ENCODE results near the gene ADGRV1. TPM values are rescaled to one million over a fixed set of nuclear protein-coding genes. Genes with fewer than 3 reads are reported as not detected.

ADGRV1 gene
- total RNA-seq, 1 donor = 0.43 TPM

- peak; percentile 37 for DNase-seq (ENCODE audit: low read depth)
- no peak for TF ChIP-seq CTCF (IDR thresholded peaks at IDR 0.05; ENCODE audit: insufficient read depth, low read depth, low read length)
- no peak overlapping the region for H3K4me3 ChIP-seq (ENCODE audit: low read depth, low read length)
These were observed 552.1 kb downstream of the ADGRV1 start for GRCh38 chr5:91110686-91111085.

- no peak for TF ChIP-seq CTCF (IDR thresholded peaks at IDR 0.05; ENCODE audit: insufficient read depth, low read depth, low read length)
- H3K4me3 ChIP-seq (ENCODE audit: low read depth, low read length) = no peak overlapping the region
- DNase-seq (ENCODE audit: low read depth) = no peak
These were observed 553.1 kb downstream of the ADGRV1 start for GRCh38 chr5:91111473-91112238.

GRCh38 chr5:91114658-91115057 lies 556.1 kb downstream of the ADGRV1 start:
- H3K4me3 ChIP-seq (ENCODE audit: low read depth, low read length) = no peak overlapping the region
- DNase-seq (ENCODE audit: low read depth) = peak; percentile 43
- TF ChIP-seq CTCF (IDR thresholded peaks at IDR 0.05; ENCODE audit: insufficient read depth, low read depth, low read length) = no peak

GRCh38 chr5:91118354-91118753 lies 559.8 kb downstream of the ADGRV1 start:
- no peak for DNase-seq (ENCODE audit: low read depth)
- H3K4me3 ChIP-seq (ENCODE audit: low read depth, low read length) = no peak overlapping the region
- no peak for TF ChIP-seq CTCF (IDR thresholded peaks at IDR 0.05; ENCODE audit: insufficient read depth, low read depth, low read length)

GRCh38 chr5:91118796-91119195 lies 560.2 kb downstream of the ADGRV1 start:
- no peak overlapping the region for H3K4me3 ChIP-seq (ENCODE audit: low read depth, low read length)
- peak; percentile 48 for DNase-seq (ENCODE audit: low read depth)
- TF ChIP-seq CTCF (IDR thresholded peaks at IDR 0.05; ENCODE audit: insufficient read depth, low read depth, low read length) = no peak

- no peak for DNase-seq (ENCODE audit: low read depth)
- no peak for TF ChIP-seq CTCF (IDR thresholded peaks at IDR 0.05; ENCODE audit: insufficient read depth, low read depth, low read length)
- no peak overlapping the region for H3K4me3 ChIP-seq (ENCODE audit: low read depth, low read length)
These were observed 560.6 kb downstream of the ADGRV1 start for GRCh38 chr5:91119217-91119616.

All from fibroblast of villous mesenchyme (primary cell).